ENCODE results near the gene GSX1. TPM values are rescaled to one million over a fixed set of nuclear protein-coding genes. Genes with fewer than 3 reads are reported as not detected.

Gene GSX1
- total and polyA plus RNA-seq, 2 of the 4 experiments (the other 2 are of a cell fraction), result not detected

- intact Hi-C loops (cut with micrococcal nuclease), result no loop called here
- H4K5ac ChIP-seq (ENCODE audit: low read depth, low read length), result no peak overlapping the region
- no peak overlapping the region for H3K18ac ChIP-seq (ENCODE audit: low read depth, low read length)
- no peaks in the 10 kb centered on the region for H3K36me3 ChIP-seq (ENCODE audit: control insufficient read depth, insufficient read depth, low read length)
- DNase-seq (no peak), ATAC-seq (ENCODE audit: low read depth) (no peak)
- H3K27me3 ChIP-seq (ENCODE audit: control insufficient read depth, insufficient read depth, low read length), result peaks cover 2% of the 10 kb centered on the region; the same call in 1 of the 2 replicates
- ChIA-PET POLR2A (ENCODE audit: unreplicated experiment) (no interaction called here), CTCF (no interaction called here)
- H3K79me1 ChIP-seq (ENCODE audit: low read depth in 1 of 2, low read length in 2 of 2), result no peaks in the 10 kb centered on the region
- no peaks in the 10 kb centered on the region for H3K4me1 ChIP-seq (ENCODE audit: control insufficient read depth, insufficient read depth, low read length)
- no TSS peak for BruUV-seq (replicated peaks)
- no peak overlapping the region for H2AK9ac ChIP-seq (replicated peaks; ENCODE audit: low read depth, low read length, poor library complexity)
- in situ Hi-C loops (cut with MboI; ENCODE audit: low sequenced_read_pairs), result no loop called here
- no peaks in the 10 kb centered on the region for H4K20me1 ChIP-seq (ENCODE audit: insufficient read depth, low read length)
- no peak overlapping the region for H3K4me2 ChIP-seq (ENCODE audit: low read depth, low read length)
- no peak overlapping the region for H2BK5ac ChIP-seq (ENCODE audit: low read depth, low read length, poor library complexity, severe bottlenecking)
- H2AFZ ChIP-seq (replicated peaks; ENCODE audit: low read length, poor library complexity), result no peak overlapping the region
- no peak overlapping the region for H4K91ac ChIP-seq (ENCODE audit: insufficient read depth, low read depth, low read length)
- no peak overlapping the region for H2BK20ac ChIP-seq (ENCODE audit: low read depth, low read length)
- H3K4ac ChIP-seq (ENCODE audit: low read depth, low read length), result no peak overlapping the region
- no CpG with 5 or more reads among the region's 5 CpGs for WGBS, 2 experiments (ENCODE audit: extremely low coverage in 2 of 2, insufficient read length in 1 of 2)
- no peak overlapping the region for H4K8ac ChIP-seq (ENCODE audit: low read depth in 2 of 2, low read length in 2 of 2)
- no peak overlapping the region for H3K9ac ChIP-seq (ENCODE audit: low read depth, low read length)
- no peak overlapping the region for H3K56ac ChIP-seq (ENCODE audit: extremely low read depth, insufficient read depth, low read length)
- H2BK15ac ChIP-seq (ENCODE audit: low read depth, low read length), result no peak overlapping the region
- no peaks in the 10 kb centered on the region for H3K9me3 ChIP-seq (ENCODE audit: control insufficient read depth, insufficient read depth, low read length)
- no peak overlapping the region for H2AK5ac ChIP-seq (ENCODE audit: low read depth, low read length)
- H3K9me1 ChIP-seq (ENCODE audit: insufficient read depth, low read length), result no peaks in the 10 kb centered on the region
- H2BK120ac ChIP-seq (ENCODE audit: low read depth, low read length), result no peak overlapping the region
- H3K4me3 ChIP-seq (ENCODE audit: insufficient read depth, low read depth, low read length), result no peak overlapping the region
- H3K27ac ChIP-seq (ENCODE audit: insufficient read depth, low read length), result no peak overlapping the region
- TF ChIP-seq POLR2A (IDR thresholded peaks at IDR 0.05; ENCODE audit: low read depth, low read length) (no peak), ELK1 (IDR thresholded peaks at IDR 0.05; ENCODE audit: borderline replicate concordance, low read depth, low read length) (no peak), RAD21 (IDR thresholded peaks at IDR 0.05; ENCODE audit: low read length) (no peak), USF2 (IDR thresholded peaks at IDR 0.05; ENCODE audit: low read depth, low read length) (no peak), CTCF (conservative IDR thresholded peaks at IDR 0.05; ENCODE audit: low read depth, low read length) (no peak), NFE2L2 (IDR thresholded peaks at IDR 0.05; ENCODE audit: low read depth, low read length) (no peak), MAZ (IDR thresholded peaks at IDR 0.05; ENCODE audit: borderline replicate concordance, low read depth, low read length) (no peak), MXI1 (IDR thresholded peaks at IDR 0.05; ENCODE audit: borderline replicate concordance, low read depth, low read length) (no peak), CHD1 (IDR thresholded peaks at IDR 0.05; ENCODE audit: low read depth, low read length) (no peak), RFX5 (IDR thresholded peaks at IDR 0.05; ENCODE audit: low read depth, low read length) (no peak), SMC3 (IDR thresholded peaks at IDR 0.05; ENCODE audit: low read depth, low read length) (no peak), MAFK (IDR thresholded peaks at IDR 0.05; ENCODE audit: low read depth, low read length) (no peak), BHLHE40 (IDR thresholded peaks at IDR 0.05; ENCODE audit: low read depth, low read length) (no peak), RCOR1 (IDR thresholded peaks at IDR 0.05; ENCODE audit: insufficient replicate concordance, low read length) (no peak)
- dilution Hi-C loops (cut with HindIII; ENCODE audit: low sequenced_read_pairs, unreplicated experiment), result no loop called here
- no peak overlapping the region for H3K14ac ChIP-seq (replicated peaks; ENCODE audit: low read depth, low read length)
- no peak overlapping the region for H3K23ac ChIP-seq (ENCODE audit: low read depth, low read length)
These were observed 47.0 kb upstream of the GSX1 start for GRCh38 chr13:27745301-27745700.

Data from IMR-90 (cell line).